IMR-90 (cell line): ENCODE measurements around the gene PMPCA. TPM values are rescaled to one million over a fixed set of nuclear protein-coding genes. Genes with fewer than 3 reads are reported as not detected.

ENCODE experiments used
- ATAC-seq: fragments of 200-7000 bp; cut with Tn5 transposase; 2 replicates; pipeline ENCODE4 v1.9.1; 2020; ENCODE audit warnings: low read depth, mild to moderate bottlenecking, moderate library complexity
- BruUV-seq: library from RNA; stranded (reverse); fragments of 400-500 nt; replicated peaks from 2 replicates; lab custom pipeline; 2021; lab: Mats Ljungman, UMichigan
- CTCF ChIA-PET: fragments of 300-600 bp; formaldehyde crosslinking; extraction: SDS; loops from one replicate; lab custom pipeline; 2021; ENCODE audit warnings: antibody characterized with exemption; lab: Yijun Ruan, JAX
- POLR2A ChIA-PET: fragments of 300-600 bp; sonication (Branson Sonifier 250); formaldehyde crosslinking; loops from one replicate; lab custom pipeline; 2022; ENCODE audit warnings: antibody characterized with exemption; ENCODE audit not compliant: unreplicated experiment; lab: Charles Lee
- DNase-seq: peaks from one replicate; pipeline ENCODE4 v3.0.0; 2013
- H2AFZ ChIP-seq: replicated peaks from 2 replicates; pipeline ENCODE3; 2013; ENCODE audit warnings: low read length, mild to moderate bottlenecking; ENCODE audit not compliant: poor library complexity
- H2AK5ac ChIP-seq: 2 replicates; pipeline ENCODE4 v1.6.1; 2013; ENCODE audit warnings: low read depth, low read length, inconsistent platforms
- H2AK9ac ChIP-seq: replicated peaks from 2 replicates; pipeline ENCODE3; 2013; ENCODE audit warnings: mild to moderate bottlenecking, low read depth, low read length, moderate library complexity; ENCODE audit not compliant: poor library complexity
- H2BK120ac ChIP-seq: 2 replicates; pipeline ENCODE4 v1.6.1; 2013; ENCODE audit warnings: low read depth, low read length, inconsistent platforms
- H2BK15ac ChIP-seq: 3 replicates; pipeline ENCODE4 v1.6.1; 2013; ENCODE audit warnings: low read depth, low read length, inconsistent platforms
- H2BK20ac ChIP-seq: 2 replicates; pipeline ENCODE4 v1.6.1; 2013; ENCODE audit warnings: low read depth, mild to moderate bottlenecking, inconsistent platforms, low read length, moderate library complexity
- H2BK5ac ChIP-seq: 2 replicates; pipeline ENCODE4 v1.6.1; 2013; ENCODE audit warnings: mild to moderate bottlenecking, low read depth, low read length, inconsistent platforms; ENCODE audit not compliant: poor library complexity, severe bottlenecking
- H3K14ac ChIP-seq: replicated peaks from 2 replicates; pipeline ENCODE4 v1.6.1; 2013; ENCODE audit warnings: low read depth, low read length, inconsistent platforms
- H3K18ac ChIP-seq: 2 replicates; pipeline ENCODE4 v1.6.1; 2013; ENCODE audit warnings: low read depth, low read length, control low read depth
- H3K23ac ChIP-seq: 2 replicates; pipeline ENCODE4 v1.6.1; 2013; ENCODE audit warnings: low read depth, low read length, inconsistent platforms
- H3K27ac ChIP-seq: 2 replicates; pipeline ENCODE4 v1.5.1; 2013; ENCODE audit warnings: mild to moderate bottlenecking, control low read depth, low read length; ENCODE audit not compliant: insufficient read depth
- H3K27me3 ChIP-seq: 2 replicates; pipeline ENCODE4 v1.6.1; 2013; ENCODE audit warnings: low read length; ENCODE audit not compliant: control insufficient read depth, insufficient read depth
- H3K36me3 ChIP-seq: 2 replicates; pipeline ENCODE4 v1.6.1; 2013; ENCODE audit warnings: low read length, mixed read lengths; ENCODE audit not compliant: control insufficient read depth, insufficient read depth
- H3K4ac ChIP-seq: 2 replicates; pipeline ENCODE4 v1.6.1; 2013; ENCODE audit warnings: low read depth, low read length, inconsistent platforms
- H3K4me1 ChIP-seq: 2 replicates; pipeline ENCODE4 v1.6.1; 2013; ENCODE audit warnings: low read length, mixed read lengths; ENCODE audit not compliant: control insufficient read depth, insufficient read depth
- H3K4me2 ChIP-seq: 2 replicates; pipeline ENCODE4 v1.6.1; 2013; ENCODE audit warnings: low read depth, mild to moderate bottlenecking, control low read depth, low read length, moderate library complexity
- H3K4me3 ChIP-seq: 2 replicates; pipeline ENCODE4 v1.5.1; 2013; ENCODE audit warnings: low read depth, mild to moderate bottlenecking, control low read depth, low read length, moderate library complexity; ENCODE audit not compliant: insufficient read depth
- H3K56ac ChIP-seq: 2 replicates; pipeline ENCODE4 v1.6.1; 2013; ENCODE audit warnings: low read length, inconsistent platforms; ENCODE audit not compliant: insufficient read depth; ENCODE audit errors: extremely low read depth
- H3K79me1 ChIP-seq, 2 experiments: 2 replicates each; pipeline ENCODE4 v1.6.1; 2013; ENCODE audit warnings: low read length in 2 of 2, inconsistent platforms in 1 of 2, low read depth in 1 of 2
- H3K9ac ChIP-seq: 2 replicates; pipeline ENCODE4 v1.6.1; 2013; ENCODE audit warnings: low read depth, low read length, control low read depth
- H3K9me1 ChIP-seq: 2 replicates; pipeline ENCODE4 v1.6.1; 2013; ENCODE audit warnings: low read length, inconsistent platforms; ENCODE audit not compliant: insufficient read depth
- H3K9me3 ChIP-seq: 2 replicates; pipeline ENCODE4 v1.6.1; 2013; ENCODE audit warnings: low read length; ENCODE audit not compliant: control insufficient read depth, insufficient read depth
- H4K20me1 ChIP-seq: 2 replicates; pipeline ENCODE4 v1.6.1; 2013; ENCODE audit warnings: low read length, inconsistent platforms; ENCODE audit not compliant: insufficient read depth
- H4K5ac ChIP-seq: 2 replicates; pipeline ENCODE4 v1.6.1; 2013; ENCODE audit warnings: mild to moderate bottlenecking, low read depth, low read length, control low read depth
- H4K8ac ChIP-seq, 2 experiments: 2 replicates each; pipeline ENCODE4 v1.6.1; 2013; ENCODE audit warnings: low read depth in 2 of 2, low read length in 2 of 2, control low read depth in 1 of 2, inconsistent platforms in 1 of 2
- H4K91ac ChIP-seq: 2 replicates; pipeline ENCODE4 v1.6.1; 2013; ENCODE audit warnings: low read depth, low read length, inconsistent platforms; ENCODE audit not compliant: insufficient read depth
- CEBPB ChIP-seq: IDR thresholded peaks from 2 replicates; pipeline ENCODE4 v1.6.1; 2012; ENCODE audit warnings: low read depth, low read length, improper control_type of control experiment
- CHD1 ChIP-seq: IDR thresholded peaks from 2 replicates; pipeline ENCODE4 v1.6.1; 2012; ENCODE audit warnings: low read depth, low read length, improper control_type of control experiment
- WGBS, 2 experiments: methylation state at CpG; one replicate each; pipeline versions ENCODE4 v1.1.5 to v1.1.7; 2013; ENCODE audit warnings: missing lambda C conversion rate in 2 of 2; ENCODE audit not compliant: insufficient read length in 1 of 2; ENCODE audit errors: extremely low coverage in 2 of 2; 5-methylcytosine and 5-hydroxymethylcytosine counted together
- dilution Hi-C: fragments of 300-500 bp; cut with HindIII; formaldehyde crosslinking; loops from one replicate; pipeline ENCODE4 v1.14.3; 2018; ENCODE audit warnings: low sequenced_read_pairs; ENCODE audit not compliant: unreplicated experiment
- in situ Hi-C: fragments of 300-500 bp; cut with MboI; formaldehyde crosslinking; loops from 3 replicates; pipeline ENCODE4 v1.14.3; 2019; ENCODE audit warnings: low sequenced_read_pairs, inconsistent platforms, mixed read lengths
- intact Hi-C: fragments of 100-400 bp; cut with micrococcal nuclease; formaldehyde crosslinking; loops from 2 replicates; pipeline ENCODE4 v1.10.0; 2022
- polyA plus RNA-seq, 3 experiments: library from polyadenylated mRNA; depleted of rRNA; stranded (reverse); fragments of >200 nt; gene quantifications; 2 replicates each; pipeline ENCODE4 v1.2.3, GENCODE V29; 2012; ENCODE audit warnings: low replicate concordance in 1 of 3
- total RNA-seq: library from RNA; depleted of rRNA; stranded (reverse); fragments of >200 nt; gene quantifications from 2 replicates; pipeline ENCODE4 v1.2.3, GENCODE V29; 2012

PMPCA gene
- total and polyA plus RNA-seq, 2 of the 4 experiments (the other 2 are of a cell fraction): 62.6 to 95.8 TPM

GRCh38 chr9:136448655-136449054 lies 38.2 kb downstream of the PMPCA start:
- H3K4me1 ChIP-seq: no peaks in the 10 kb centered on the region
- no peak overlapping the region for H3K18ac ChIP-seq
- no peak for ATAC-seq
- H4K20me1 ChIP-seq: peaks cover 22% of the 10 kb centered on the region
- no peak overlapping the region for H4K91ac ChIP-seq
- H3K27me3 ChIP-seq: no peaks in the 10 kb centered on the region
- no peak overlapping the region for H3K14ac ChIP-seq
- intact Hi-C loops: no loop called here
- DNase-seq: no peak
- H2BK5ac ChIP-seq: no peak overlapping the region
- no peak overlapping the region for H3K56ac ChIP-seq
- H3K4me2 ChIP-seq: no peak overlapping the region
- no peak overlapping the region for H2AK5ac ChIP-seq
- H3K4ac ChIP-seq: no peak overlapping the region
- ChIA-PET POLR2A (no interaction called here), CTCF (no interaction called here)
- no peak overlapping the region for H2AFZ ChIP-seq
- H3K9ac ChIP-seq: no peak overlapping the region
- no peak overlapping the region for H4K5ac ChIP-seq
- dilution Hi-C loops: no loop called here
- WGBS, 2 experiments: 96% methylated on average over 3 of the region's 3 CpGs; no CpG with 5 or more reads in 1 of the 2 experiments
- in situ Hi-C loops: no loop called here
- TF ChIP-seq CHD1 (no peak), CEBPB (no peak)
- H2AK9ac ChIP-seq: no peak overlapping the region
- H3K27ac ChIP-seq: no peak overlapping the region
- H2BK120ac ChIP-seq: no peak overlapping the region
- H3K79me1 ChIP-seq: peaks cover 15 to 31% of the 10 kb centered on the region in 2 experiments; a peak in 3 of 4 replicates
- no peak overlapping the region for H3K4me3 ChIP-seq
- H2BK15ac ChIP-seq: no peak overlapping the region
- no peaks in the 10 kb centered on the region for H3K9me1 ChIP-seq
- H3K9me3 ChIP-seq: no peaks in the 10 kb centered on the region
- H2BK20ac ChIP-seq: no peak overlapping the region
- peaks cover 77% of the 10 kb centered on the region for H3K36me3 ChIP-seq
- H3K23ac ChIP-seq: no peak overlapping the region
- BruUV-seq: no TSS peak
- no peak overlapping the region for H4K8ac ChIP-seq
